Measurements from ENCODE around the gene RBM43.

The RBM43 gene

DNA sequence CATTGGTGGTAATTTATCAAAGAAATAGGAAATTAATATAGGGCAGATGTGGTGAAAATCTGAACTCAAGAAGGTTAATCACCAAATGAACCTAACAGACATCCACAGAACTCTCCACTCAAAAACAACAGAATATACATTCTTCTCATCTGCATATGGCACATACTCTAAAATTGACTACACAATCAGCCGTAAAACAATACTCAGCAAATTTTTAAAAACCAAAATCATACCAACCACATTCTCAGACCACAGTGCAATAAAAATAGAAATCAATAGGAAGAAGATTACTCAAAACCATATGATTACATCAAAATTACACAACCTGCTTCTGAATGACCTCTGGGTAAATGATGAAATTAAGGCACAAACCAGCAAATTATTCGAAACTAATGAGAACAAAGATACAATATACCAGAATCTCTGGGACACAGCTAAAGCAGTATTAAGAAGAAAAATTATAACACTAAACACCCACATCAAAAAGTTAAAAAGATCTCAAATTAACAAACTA lies 31.0 kb downstream of the RBM43 start:
- DNase-seq (ENCODE audit: low read depth in 4 of 4, low spot score in 1 of 4): no peak

DNA sequence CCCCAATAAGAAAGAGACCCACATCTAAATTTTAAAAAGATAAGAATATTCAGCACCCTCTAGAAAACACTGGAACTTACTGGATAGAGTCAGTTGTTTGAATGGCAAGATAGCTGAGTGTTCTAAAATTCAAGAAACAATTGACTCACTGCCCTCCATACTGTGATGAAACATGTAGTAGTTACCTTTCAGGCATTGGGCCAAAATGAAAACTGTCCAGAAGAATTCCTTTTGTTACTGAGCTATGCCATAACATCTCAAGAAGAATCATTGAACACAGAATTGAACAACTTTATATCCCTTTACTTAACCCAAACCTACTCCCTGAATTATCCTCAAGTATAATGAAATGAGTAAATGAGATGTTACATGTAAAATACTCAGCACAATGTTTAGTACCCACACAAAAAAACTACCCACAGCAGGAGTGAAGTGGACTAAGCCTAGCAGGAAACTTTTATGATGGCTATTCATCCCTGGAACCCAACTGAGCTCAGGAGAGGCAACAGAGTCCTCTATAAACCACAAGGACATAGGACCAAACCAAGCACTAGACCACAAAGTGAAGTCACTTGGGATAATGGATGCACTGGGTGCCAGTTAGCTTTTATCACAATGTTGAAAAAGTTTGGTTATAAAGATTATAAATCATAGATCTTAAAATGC lies 32.7 kb downstream of the RBM43 start:
- DNase-seq (ENCODE audit: low read depth in 4 of 4, low spot score in 1 of 4): no peak

DNA sequence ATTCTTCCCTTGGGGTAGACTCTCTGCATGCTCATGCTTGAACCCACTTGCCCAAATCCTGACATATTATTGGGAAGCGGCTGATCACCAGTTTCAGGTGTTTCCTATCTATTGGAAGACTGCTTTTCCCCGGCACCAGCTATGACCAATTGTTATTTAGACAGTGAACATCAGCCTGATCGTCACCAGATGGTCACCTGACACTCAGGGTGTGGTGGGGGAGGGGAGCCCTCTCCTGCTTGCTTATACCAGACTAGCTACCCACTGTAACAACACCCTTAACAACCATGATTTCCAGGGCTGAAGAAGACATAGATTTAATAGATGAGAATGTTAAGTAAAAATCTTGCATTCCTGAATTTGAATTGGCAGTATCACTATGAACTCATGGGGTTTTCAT lies 44.3 kb downstream of the RBM43 start:
- no peak for DNase-seq (ENCODE audit: low read depth in 4 of 4, low spot score in 1 of 4)

DNA sequence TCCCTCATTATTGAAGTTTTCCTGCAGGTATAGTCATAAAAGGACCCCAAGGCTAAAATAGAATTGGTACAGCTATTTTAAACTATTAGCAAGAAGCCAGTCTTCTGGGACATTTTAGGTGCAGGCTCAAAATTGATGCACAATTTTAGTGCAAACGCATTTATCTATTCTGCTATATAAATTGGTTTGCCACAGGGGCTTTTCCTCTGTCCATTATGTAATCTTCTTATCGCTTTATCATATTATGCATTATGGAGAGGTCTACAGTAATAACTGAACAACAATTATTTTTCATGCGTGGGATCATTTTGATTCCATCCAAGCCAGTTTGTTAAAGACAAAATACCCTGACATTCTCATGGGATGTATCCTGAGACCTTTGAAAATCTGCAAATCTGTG lies 54.6 kb downstream of the RBM43 start:
- no peak for DNase-seq (ENCODE audit: low read depth in 4 of 4, low spot score in 1 of 4)

DNA sequence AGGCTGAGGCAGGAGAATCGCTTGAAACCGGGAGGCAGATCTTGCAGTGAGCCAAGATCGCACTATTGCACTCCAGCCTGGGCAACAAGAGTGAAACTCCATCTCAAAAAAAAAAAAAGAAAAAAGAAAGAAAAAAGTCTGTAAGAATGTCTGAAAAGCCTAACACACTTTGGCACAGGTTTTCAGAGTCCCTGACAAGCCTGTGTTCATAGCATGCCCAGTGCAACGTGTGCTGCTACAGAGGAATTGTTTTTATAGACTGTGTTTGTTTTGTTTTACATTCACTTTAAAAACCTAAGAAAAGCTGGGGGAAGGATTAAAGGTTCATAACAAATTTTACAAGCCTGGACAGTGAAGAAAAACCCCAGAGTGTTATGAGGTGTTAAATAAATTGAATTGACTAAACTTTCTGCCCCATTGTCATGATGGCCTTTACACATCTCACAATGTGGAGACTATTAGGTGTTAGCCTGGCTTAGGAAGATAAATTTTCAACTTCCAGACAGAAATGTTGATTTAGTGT lies 55.2 kb downstream of the RBM43 start:
- no peak for DNase-seq (ENCODE audit: low read depth in 4 of 4, low spot score in 1 of 4)

DNA sequence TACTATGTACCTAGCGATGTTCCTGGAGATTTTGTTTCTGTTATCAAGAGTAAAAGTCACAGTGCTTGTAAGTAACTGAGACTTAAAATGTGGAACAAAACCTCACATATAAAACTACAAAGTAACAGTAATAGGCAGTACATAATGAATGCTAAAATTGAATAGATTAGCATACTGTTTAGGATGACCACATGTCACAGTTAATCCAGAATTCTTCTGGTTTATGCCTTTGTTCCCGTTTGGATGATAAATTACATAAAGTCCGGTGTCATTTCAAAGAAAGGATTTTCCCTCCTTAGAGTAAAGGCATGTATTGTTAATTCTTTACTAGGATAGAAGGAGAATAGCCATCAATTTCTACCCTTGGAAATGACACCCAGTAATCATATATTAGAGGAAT lies 56.1 kb downstream of the RBM43 start:
- DNase-seq (ENCODE audit: low read depth in 4 of 4, low spot score in 1 of 4): no peak

DNA sequence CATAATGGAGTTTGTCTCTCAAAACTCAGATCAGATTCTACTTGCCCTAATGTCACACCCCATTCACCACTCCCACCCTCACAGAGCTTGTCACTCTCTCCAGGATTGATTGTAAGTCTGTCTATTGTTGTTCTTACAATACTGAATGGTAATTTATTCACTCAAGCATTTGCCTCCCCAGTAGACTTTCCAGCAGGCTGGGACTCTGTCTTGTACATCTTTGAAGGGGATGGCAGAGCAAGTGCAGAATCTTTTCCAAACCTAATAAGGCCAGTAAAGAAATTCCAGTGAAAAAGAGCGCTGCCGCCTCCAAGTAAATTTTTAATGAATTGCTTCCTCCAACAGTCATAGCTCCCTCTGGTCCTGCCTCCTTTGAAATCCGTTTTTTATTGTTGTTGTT lies 56.9 kb downstream of the RBM43 start:
- DNase-seq (ENCODE audit: low read depth in 4 of 4, low spot score in 1 of 4): no peak

DNA sequence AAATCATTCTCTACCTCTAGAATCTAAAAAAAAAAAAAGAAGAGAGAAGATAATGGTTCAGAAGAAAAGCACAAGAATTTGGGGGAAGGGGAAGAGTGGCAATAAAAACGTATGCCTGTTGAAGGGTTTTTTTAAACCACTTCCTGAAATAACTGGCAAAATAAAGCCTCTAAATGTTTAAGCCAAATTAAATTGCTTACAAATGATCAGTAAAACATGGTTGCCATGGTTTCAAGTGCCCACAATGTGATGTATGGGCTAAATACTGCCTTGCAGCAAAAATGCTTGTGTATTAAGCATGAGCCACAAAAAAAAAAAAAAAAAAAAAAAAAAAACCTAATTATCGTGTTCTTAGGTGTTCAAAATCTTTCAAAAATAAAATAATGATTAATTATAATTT lies 60.8 kb downstream of the RBM43 start:
- no peak for DNase-seq (ENCODE audit: low read depth in 4 of 4, low spot score in 1 of 4)

DNA sequence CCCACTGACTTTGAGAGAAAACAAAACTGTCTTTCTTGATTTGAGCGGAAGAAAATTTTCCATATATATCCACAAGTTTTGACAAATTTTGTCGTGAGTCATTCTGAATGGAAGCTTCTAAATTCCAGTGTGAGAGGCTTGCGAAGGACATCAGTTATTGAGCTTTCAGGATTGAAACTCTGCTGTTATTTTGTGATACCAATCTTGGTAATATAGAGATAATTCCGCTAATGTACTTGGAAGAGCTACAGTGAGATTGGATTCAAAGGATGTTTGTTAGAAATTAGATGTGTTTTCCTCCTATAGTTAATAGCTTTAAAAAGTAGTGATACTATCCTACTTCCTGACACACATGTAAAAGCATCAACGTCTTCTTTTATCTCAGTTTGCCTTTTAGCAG lies 61.4 kb downstream of the RBM43 start:
- DNase-seq (ENCODE audit: low read depth in 4 of 4, low spot score in 1 of 4): no peak

DNA sequence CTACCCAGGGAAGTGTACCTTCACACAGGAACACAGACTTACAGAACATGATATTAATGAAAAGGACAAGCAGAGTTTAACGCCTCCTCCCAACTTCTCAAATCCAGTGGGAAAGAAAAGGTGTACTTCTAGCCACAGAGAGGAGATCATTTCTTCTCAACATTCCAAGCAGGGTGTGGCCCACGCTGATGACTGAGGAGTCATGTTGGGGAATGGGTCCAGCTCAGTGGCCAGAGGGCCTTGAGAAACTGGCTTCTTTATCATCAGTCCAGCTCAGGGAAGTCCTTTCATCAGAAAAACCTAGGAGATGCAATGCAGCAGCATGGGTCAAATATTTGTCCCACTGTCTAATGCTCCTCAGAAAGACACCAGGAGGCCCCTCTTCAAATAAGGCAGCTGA lies 63.0 kb downstream of the RBM43 start:
- no peak for DNase-seq (ENCODE audit: low read depth in 4 of 4, low spot score in 1 of 4)

Data from stimulated activated CD4-positive, alpha-beta T cell treated with anti-CD3 and anti-CD28 coated beads, Interleukin-1b, Interleukin-23, amount 100 ng/mL, for 24 hours (primary cell).